PC-9 (cell line): ENCODE measurements around the gene LRG1.

ENCODE experiments used
- EZH2 ChIP-seq: fragments of 200-600 bp; sonication (generic); IDR thresholded peaks from 2 replicates; pipeline ENCODE4 v1.8.0; 2017; ENCODE audit warnings: antibody characterized with exemption, low read depth
- TF ChIP-seq, protein P1 (sequence below): fragments of 200-600 bp; sonication (generic); conservative IDR thresholded peaks from 2 replicates; pipeline ENCODE4 v1.6.1; 2017; ENCODE audit warnings: mixed run types, antibody characterized with exemption, mild to moderate bottlenecking, moderate library complexity

- TF ChIP-seq, protein P1, sequence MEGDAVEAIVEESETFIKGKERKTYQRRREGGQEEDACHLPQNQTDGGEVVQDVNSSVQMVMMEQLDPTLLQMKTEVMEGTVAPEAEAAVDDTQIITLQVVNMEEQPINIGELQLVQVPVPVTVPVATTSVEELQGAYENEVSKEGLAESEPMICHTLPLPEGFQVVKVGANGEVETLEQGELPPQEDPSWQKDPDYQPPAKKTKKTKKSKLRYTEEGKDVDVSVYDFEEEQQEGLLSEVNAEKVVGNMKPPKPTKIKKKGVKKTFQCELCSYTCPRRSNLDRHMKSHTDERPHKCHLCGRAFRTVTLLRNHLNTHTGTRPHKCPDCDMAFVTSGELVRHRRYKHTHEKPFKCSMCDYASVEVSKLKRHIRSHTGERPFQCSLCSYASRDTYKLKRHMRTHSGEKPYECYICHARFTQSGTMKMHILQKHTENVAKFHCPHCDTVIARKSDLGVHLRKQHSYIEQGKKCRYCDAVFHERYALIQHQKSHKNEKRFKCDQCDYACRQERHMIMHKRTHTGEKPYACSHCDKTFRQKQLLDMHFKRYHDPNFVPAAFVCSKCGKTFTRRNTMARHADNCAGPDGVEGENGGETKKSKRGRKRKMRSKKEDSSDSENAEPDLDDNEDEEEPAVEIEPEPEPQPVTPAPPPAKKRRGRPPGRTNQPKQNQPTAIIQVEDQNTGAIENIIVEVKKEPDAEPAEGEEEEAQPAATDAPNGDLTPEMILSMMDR, result no peak
- TF ChIP-seq EZH2, result no peak
Measured at GRCh38 chr19:4581666-4582553, 42.1 kb upstream of the LRG1 start.
